ENCODE results near the gene KLHL36.

The KLHL36 gene

GRCh38 chr16:84680165-84680842 is 32.0 kb downstream of the KLHL36 start:
- Histone ChIP-seq H3K27ac (replicated peaks; ENCODE audit: low read length) (no peak overlapping the region), H3K36me3 (replicated peaks in 1 of 2; ENCODE audit: control insufficient read depth in 2 of 2, insufficient read depth in 2 of 2, low read length in 2 of 2) (no peaks in the 10 kb centered on the region), H3K14ac (ENCODE audit: low read length) (no peak overlapping the region), H3K23ac (ENCODE audit: low read depth, low read length, poor library complexity) (no peak overlapping the region), H2AK5ac (ENCODE audit: low read depth, low read length) (no peak overlapping the region), H2BK120ac (ENCODE audit: low read depth, low read length) (no peak overlapping the region), H3K4me1 (ENCODE audit: control insufficient read depth in 2 of 2, insufficient read depth in 1 of 2, low read depth in 1 of 2, low read length in 2 of 2) (peaks cover 3 to 6% of the 10 kb centered on the region in 2 donors), H2BK12ac (ENCODE audit: low read length) (no peak overlapping the region), H2BK5ac (ENCODE audit: low read length) (no peak overlapping the region), H2BK15ac (ENCODE audit: low read length) (no peak overlapping the region), H3K27me3 (ENCODE audit: control insufficient read depth in 3 of 3, insufficient read depth in 3 of 3, low read depth in 1 of 3, low read length in 3 of 3) (peaks cover 0 to 5% (median 0%) of the 10 kb centered on the region in 3 experiments), H3K9me3 (replicated peaks in 1 of 2; ENCODE audit: control insufficient read depth in 2 of 2, insufficient read depth in 1 of 2, low read depth in 1 of 2, low read length in 2 of 2) (no peaks in the 10 kb centered on the region), H3K18ac (ENCODE audit: low read length) (no peak overlapping the region), H3K4me3 (ENCODE audit: low read length in 2 of 2) (no peak overlapping the region), H4K8ac (ENCODE audit: low read depth, low read length) (no peak overlapping the region), H4K91ac (ENCODE audit: low read depth, low read length, poor library complexity) (no peak overlapping the region), H3K4ac (ENCODE audit: low read length) (no peak overlapping the region), H2AFZ (ENCODE audit: low read length) (no peak overlapping the region), H3K4me2 (ENCODE audit: insufficient read depth, low read length, poor library complexity, severe bottlenecking) (no peak overlapping the region), H3K79me1 (ENCODE audit: low read depth, low read length) (no peaks in the 10 kb centered on the region), H3K9ac (ENCODE audit: low read depth, low read length, poor library complexity) (no peak overlapping the region)
- DNase-seq (ENCODE audit: low spot score), result no peak
- no CpG with 5 or more reads among the region's 10 CpGs for WGBS, 2 donors (ENCODE audit: extremely low coverage in 2 of 2, insufficient read length in 2 of 2, insufficient replicate concordance in 1 of 2)

- Histone ChIP-seq H3K79me1 (ENCODE audit: low read depth, low read length) (no peaks in the 10 kb centered on the region), H3K36me3 (replicated peaks in 1 of 2; ENCODE audit: control insufficient read depth in 2 of 2, insufficient read depth in 2 of 2, low read length in 2 of 2) (no peaks in the 10 kb centered on the region), H2BK5ac (ENCODE audit: low read length) (no peak overlapping the region), H2BK120ac (ENCODE audit: low read depth, low read length) (no peak overlapping the region), H3K4me3 (ENCODE audit: low read length in 2 of 2) (no peak overlapping the region), H3K27me3 (ENCODE audit: control insufficient read depth in 3 of 3, insufficient read depth in 3 of 3, low read depth in 1 of 3, low read length in 3 of 3) (peaks cover 0 to 5% (median 0%) of the 10 kb centered on the region in 3 experiments), H3K4me2 (ENCODE audit: insufficient read depth, low read length, poor library complexity, severe bottlenecking) (no peak overlapping the region), H2AK5ac (ENCODE audit: low read depth, low read length) (no peak overlapping the region), H3K18ac (ENCODE audit: low read length) (no peak overlapping the region), H3K14ac (ENCODE audit: low read length) (no peak overlapping the region), H3K9ac (ENCODE audit: low read depth, low read length, poor library complexity) (no peak overlapping the region), H3K23ac (ENCODE audit: low read depth, low read length, poor library complexity) (no peak overlapping the region), H4K91ac (ENCODE audit: low read depth, low read length, poor library complexity) (no peak overlapping the region), H3K4ac (ENCODE audit: low read length) (no peak overlapping the region), H3K9me3 (replicated peaks in 1 of 2; ENCODE audit: control insufficient read depth in 2 of 2, insufficient read depth in 1 of 2, low read depth in 1 of 2, low read length in 2 of 2) (no peaks in the 10 kb centered on the region), H4K8ac (ENCODE audit: low read depth, low read length) (no peak overlapping the region), H3K4me1 (ENCODE audit: control insufficient read depth in 2 of 2, insufficient read depth in 1 of 2, low read depth in 1 of 2, low read length in 2 of 2) (peaks cover 3 to 6% of the 10 kb centered on the region in 2 donors), H2BK15ac (ENCODE audit: low read length) (no peak overlapping the region), H2AFZ (ENCODE audit: low read length) (no peak overlapping the region), H2BK12ac (ENCODE audit: low read length) (no peak overlapping the region), H3K27ac (replicated peaks; ENCODE audit: low read length) (no peak overlapping the region)
- no CpG with 5 or more reads among the region's 4 CpGs for WGBS, 2 donors (ENCODE audit: extremely low coverage in 2 of 2, insufficient read length in 2 of 2, insufficient replicate concordance in 1 of 2)
- no peak for DNase-seq (ENCODE audit: low spot score)
Observed at GRCh38 chr16:84680843-84681629, 32.7 kb downstream of the KLHL36 start.

GRCh38 chr16:84683691-84684591 is 35.6 kb downstream of the KLHL36 start:
- H2BK15ac ChIP-seq (ENCODE audit: low read length), result no peak overlapping the region
- H3K4me1 ChIP-seq (ENCODE audit: control insufficient read depth in 2 of 2, insufficient read depth in 1 of 2, low read depth in 1 of 2, low read length in 2 of 2), result peaks cover 5 to 11% of the 10 kb centered on the region in 2 donors
- H2AFZ ChIP-seq (ENCODE audit: low read length), result no peak overlapping the region
- no peak overlapping the region for H2BK120ac ChIP-seq (ENCODE audit: low read depth, low read length)
- H3K79me1 ChIP-seq (ENCODE audit: low read depth, low read length), result no peaks in the 10 kb centered on the region
- no peak overlapping the region for H2AK5ac ChIP-seq (ENCODE audit: low read depth, low read length)
- H3K18ac ChIP-seq (ENCODE audit: low read length), result no peak overlapping the region
- no peak overlapping the region for H4K8ac ChIP-seq (ENCODE audit: low read depth, low read length)
- WGBS, 2 donors (ENCODE audit: extremely low coverage in 2 of 2, insufficient read length in 2 of 2, insufficient replicate concordance in 1 of 2), result no CpG with 5 or more reads among the region's 15 CpGs
- H4K91ac ChIP-seq (ENCODE audit: low read depth, low read length, poor library complexity), result no peak overlapping the region
- no peak overlapping the region for H3K4me3 ChIP-seq (ENCODE audit: low read length in 2 of 2)
- H3K14ac ChIP-seq (ENCODE audit: low read length), result no peak overlapping the region
- peaks cover 2 to 3% of the 10 kb centered on the region in 2 donors for H3K9me3 ChIP-seq (replicated peaks in 1 of 2; ENCODE audit: control insufficient read depth in 2 of 2, insufficient read depth in 1 of 2, low read depth in 1 of 2, low read length in 2 of 2)
- H3K36me3 ChIP-seq (replicated peaks in 1 of 2; ENCODE audit: control insufficient read depth in 2 of 2, insufficient read depth in 2 of 2, low read length in 2 of 2), result no peaks in the 10 kb centered on the region
- no peak overlapping the region for H3K9ac ChIP-seq (ENCODE audit: low read depth, low read length, poor library complexity)
- no peak overlapping the region for H3K4ac ChIP-seq (ENCODE audit: low read length)
- H3K23ac ChIP-seq (ENCODE audit: low read depth, low read length, poor library complexity), result no peak overlapping the region
- H2BK5ac ChIP-seq (ENCODE audit: low read length), result no peak overlapping the region
- no peak for DNase-seq (ENCODE audit: low spot score)
- peaks cover 0 to 9% (median 0%) of the 10 kb centered on the region in 3 experiments for H3K27me3 ChIP-seq (ENCODE audit: control insufficient read depth in 3 of 3, insufficient read depth in 3 of 3, low read depth in 1 of 3, low read length in 3 of 3)
- H2BK12ac ChIP-seq (ENCODE audit: low read length), result no peak overlapping the region
- no peak overlapping the region for H3K4me2 ChIP-seq (ENCODE audit: insufficient read depth, low read length, poor library complexity, severe bottlenecking)
- no peak overlapping the region for H3K27ac ChIP-seq (replicated peaks; ENCODE audit: low read length)
